Ishikawa (cell line): ENCODE results near the gene COA7.

Experiments used
- CEBPB ChIP-seq: IDR thresholded peaks from 2 replicates; pipeline ENCODE4 v1.6.1; 2012
- CREB1 ChIP-seq: IDR thresholded peaks from 2 replicates; pipeline ENCODE4 v1.6.1; 2012; ENCODE audit warnings: low read depth
- EGR1 ChIP-seq: IDR thresholded peaks from 2 replicates; pipeline ENCODE4 v1.6.1; 2012
- EP300 ChIP-seq: IDR thresholded peaks from 2 replicates; pipeline ENCODE4 v1.6.1; 2012; ENCODE audit warnings: borderline replicate concordance
- FOXM1 ChIP-seq: IDR thresholded peaks from 2 replicates; pipeline ENCODE4 v1.6.1; 2012; ENCODE audit warnings: low read depth, borderline replicate concordance
- NFIC ChIP-seq: IDR thresholded peaks from 2 replicates; pipeline ENCODE4 v1.6.1; 2012
- RAD21 ChIP-seq: IDR thresholded peaks from 2 replicates; pipeline ENCODE4 v1.6.1; 2012; ENCODE audit warnings: low read depth
- TAF1 ChIP-seq: IDR thresholded peaks from 2 replicates; pipeline ENCODE4 v1.6.1; 2012; ENCODE audit warnings: low read depth, mild to moderate bottlenecking
- TCF12 ChIP-seq: IDR thresholded peaks from 2 replicates; pipeline ENCODE4 v1.6.1; 2012; ENCODE audit warnings: low read depth
- TEAD4 ChIP-seq: IDR thresholded peaks from 2 replicates; pipeline ENCODE4 v1.6.1; 2012
- YY1 ChIP-seq: IDR thresholded peaks from 2 replicates; pipeline ENCODE4 v1.6.1; 2012; ENCODE audit warnings: low read depth
- ZBTB7A ChIP-seq: IDR thresholded peaks from 2 replicates; pipeline ENCODE4 v1.6.1; 2012; ENCODE audit warnings: low read depth
- TF ChIP-seq, protein P1 (sequence below): IDR thresholded peaks from 2 replicates; pipeline ENCODE4 v1.6.1; 2012
- TF ChIP-seq, protein P2 (sequence below): IDR thresholded peaks from 2 replicates; pipeline ENCODE4 v1.6.1; 2012; ENCODE audit warnings: low read depth, mild to moderate bottlenecking
- TF ChIP-seq, protein P3 (sequence below): IDR thresholded peaks from 2 replicates; pipeline ENCODE4 v1.6.1; 2012

Gene COA7

GRCh38 chr1:52739699-52740467 is 41.7 kb upstream of the COA7 start:
- TF ChIP-seq CEBPB (no peak), FOXM1 (no peak), CREB1 (no peak), YY1 (no peak), EP300 (no peak), ZBTB7A (no peak), EGR1 (no peak), TCF12 (no peak), RAD21 (no peak)
- TF ChIP-seq, protein P1, sequence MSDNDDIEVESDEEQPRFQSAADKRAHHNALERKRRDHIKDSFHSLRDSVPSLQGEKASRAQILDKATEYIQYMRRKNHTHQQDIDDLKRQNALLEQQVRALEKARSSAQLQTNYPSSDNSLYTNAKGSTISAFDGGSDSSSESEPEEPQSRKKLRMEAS, result no peak
- TF ChIP-seq, protein P2, sequence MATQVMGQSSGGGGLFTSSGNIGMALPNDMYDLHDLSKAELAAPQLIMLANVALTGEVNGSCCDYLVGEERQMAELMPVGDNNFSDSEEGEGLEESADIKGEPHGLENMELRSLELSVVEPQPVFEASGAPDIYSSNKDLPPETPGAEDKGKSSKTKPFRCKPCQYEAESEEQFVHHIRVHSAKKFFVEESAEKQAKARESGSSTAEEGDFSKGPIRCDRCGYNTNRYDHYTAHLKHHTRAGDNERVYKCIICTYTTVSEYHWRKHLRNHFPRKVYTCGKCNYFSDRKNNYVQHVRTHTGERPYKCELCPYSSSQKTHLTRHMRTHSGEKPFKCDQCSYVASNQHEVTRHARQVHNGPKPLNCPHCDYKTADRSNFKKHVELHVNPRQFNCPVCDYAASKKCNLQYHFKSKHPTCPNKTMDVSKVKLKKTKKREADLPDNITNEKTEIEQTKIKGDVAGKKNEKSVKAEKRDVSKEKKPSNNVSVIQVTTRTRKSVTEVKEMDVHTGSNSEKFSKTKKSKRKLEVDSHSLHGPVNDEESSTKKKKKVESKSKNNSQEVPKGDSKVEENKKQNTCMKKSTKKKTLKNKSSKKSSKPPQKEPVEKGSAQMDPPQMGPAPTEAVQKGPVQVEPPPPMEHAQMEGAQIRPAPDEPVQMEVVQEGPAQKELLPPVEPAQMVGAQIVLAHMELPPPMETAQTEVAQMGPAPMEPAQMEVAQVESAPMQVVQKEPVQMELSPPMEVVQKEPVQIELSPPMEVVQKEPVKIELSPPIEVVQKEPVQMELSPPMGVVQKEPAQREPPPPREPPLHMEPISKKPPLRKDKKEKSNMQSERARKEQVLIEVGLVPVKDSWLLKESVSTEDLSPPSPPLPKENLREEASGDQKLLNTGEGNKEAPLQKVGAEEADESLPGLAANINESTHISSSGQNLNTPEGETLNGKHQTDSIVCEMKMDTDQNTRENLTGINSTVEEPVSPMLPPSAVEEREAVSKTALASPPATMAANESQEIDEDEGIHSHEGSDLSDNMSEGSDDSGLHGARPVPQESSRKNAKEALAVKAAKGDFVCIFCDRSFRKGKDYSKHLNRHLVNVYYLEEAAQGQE, result no peak

GRCh38 chr1:52738893-52739292 is 40.7 kb upstream of the COA7 start:
- TF ChIP-seq FOXM1, result no peak
- TF ChIP-seq ZBTB7A, result no peak
- TF ChIP-seq, protein P3, sequence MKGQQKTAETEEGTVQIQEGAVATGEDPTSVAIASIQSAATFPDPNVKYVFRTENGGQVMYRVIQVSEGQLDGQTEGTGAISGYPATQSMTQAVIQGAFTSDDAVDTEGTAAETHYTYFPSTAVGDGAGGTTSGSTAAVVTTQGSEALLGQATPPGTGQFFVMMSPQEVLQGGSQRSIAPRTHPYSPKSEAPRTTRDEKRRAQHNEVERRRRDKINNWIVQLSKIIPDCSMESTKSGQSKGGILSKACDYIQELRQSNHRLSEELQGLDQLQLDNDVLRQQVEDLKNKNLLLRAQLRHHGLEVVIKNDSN, result no peak
- no peak for TF ChIP-seq TEAD4
- no peak for TF ChIP-seq EGR1
- TF ChIP-seq YY1, result no peak
- no peak for TF ChIP-seq CREB1
- TF ChIP-seq, protein P1, result no peak
- TF ChIP-seq CEBPB, result no peak
- no peak for TF ChIP-seq RAD21
- TF ChIP-seq, protein P2, result no peak
- no peak for TF ChIP-seq TCF12
- TF ChIP-seq EP300, result no peak
- TF ChIP-seq NFIC, result no peak
- TF ChIP-seq TAF1, result no peak

- TF ChIP-seq ZBTB7A (no peak), EGR1 (no peak), RAD21 (no peak), CREB1 (no peak), TAF1 (no peak)
- TF ChIP-seq, protein P3, result no peak
These were observed 40.0 kb upstream of the COA7 start for GRCh38 chr1:52738148-52738547.

- TF ChIP-seq EP300 (no peak), YY1 (no peak), CREB1 (no peak), ZBTB7A (no peak), EGR1 (no peak)
These were observed 35.2 kb upstream of the COA7 start for GRCh38 chr1:52733368-52733767.

- TF ChIP-seq TAF1 (no peak), FOXM1 (no peak), EGR1 (no peak), ZBTB7A (no peak), EP300 (no peak), NFIC (no peak)
- TF ChIP-seq, protein P3, result no peak
These were observed 30.0 kb upstream of the COA7 start for GRCh38 chr1:52727956-52728656.
